H54 (cell line): Measurements from ENCODE around the gene PRDM7.
"Not testable (repeated sequence)": the region's sequence is repeated elsewhere in the genome, so short reads cannot be mapped to it uniquely, and the experiment has no call there.

ENCODE experiments used
- DNase-seq: peaks from one replicate; pipeline ENCODE4 v3.0.0; 2011; ENCODE audit warnings: low spot score, mixed read lengths; ENCODE audit not compliant: insufficient read length
- FAIRE-seq: peaks from 3 replicates; lab custom pipeline; 2011; peaks lifted over from hg19 to GRCh38; lab: Jason Lieb, UNC
- POLR2A ChIP-seq: IDR thresholded peaks from 2 replicates; pipeline ENCODE4 v1.6.1; 2011; ENCODE audit warnings: low read depth, mild to moderate bottlenecking, low read length

PRDM7 gene

GRCh38 chr16:90084215-90084950 is 7.3 kb upstream of the PRDM7 start:
- DNase-seq (no peak), FAIRE-seq (no peak)
- TF ChIP-seq POLR2A = no peak

- no peak for FAIRE-seq
- no peak for DNase-seq
- no peak for TF ChIP-seq POLR2A
These were observed 6.0 kb upstream of the PRDM7 start for GRCh38 chr16:90083139-90083538.

GRCh38 chr16:90081606-90081970 is 4.5 kb upstream of the PRDM7 start:
- FAIRE-seq = no peak
- no peak for TF ChIP-seq POLR2A

GRCh38 chr16:90078579-90078895 is 1.4 kb upstream of the PRDM7 start:
- FAIRE-seq (no peak), DNase-seq (no peak)
- TF ChIP-seq POLR2A = no peak

More at GRCh38 chr16:90081606-90081970, 4.5 kb upstream of the PRDM7 start:
- no peak for DNase-seq

DNA sequence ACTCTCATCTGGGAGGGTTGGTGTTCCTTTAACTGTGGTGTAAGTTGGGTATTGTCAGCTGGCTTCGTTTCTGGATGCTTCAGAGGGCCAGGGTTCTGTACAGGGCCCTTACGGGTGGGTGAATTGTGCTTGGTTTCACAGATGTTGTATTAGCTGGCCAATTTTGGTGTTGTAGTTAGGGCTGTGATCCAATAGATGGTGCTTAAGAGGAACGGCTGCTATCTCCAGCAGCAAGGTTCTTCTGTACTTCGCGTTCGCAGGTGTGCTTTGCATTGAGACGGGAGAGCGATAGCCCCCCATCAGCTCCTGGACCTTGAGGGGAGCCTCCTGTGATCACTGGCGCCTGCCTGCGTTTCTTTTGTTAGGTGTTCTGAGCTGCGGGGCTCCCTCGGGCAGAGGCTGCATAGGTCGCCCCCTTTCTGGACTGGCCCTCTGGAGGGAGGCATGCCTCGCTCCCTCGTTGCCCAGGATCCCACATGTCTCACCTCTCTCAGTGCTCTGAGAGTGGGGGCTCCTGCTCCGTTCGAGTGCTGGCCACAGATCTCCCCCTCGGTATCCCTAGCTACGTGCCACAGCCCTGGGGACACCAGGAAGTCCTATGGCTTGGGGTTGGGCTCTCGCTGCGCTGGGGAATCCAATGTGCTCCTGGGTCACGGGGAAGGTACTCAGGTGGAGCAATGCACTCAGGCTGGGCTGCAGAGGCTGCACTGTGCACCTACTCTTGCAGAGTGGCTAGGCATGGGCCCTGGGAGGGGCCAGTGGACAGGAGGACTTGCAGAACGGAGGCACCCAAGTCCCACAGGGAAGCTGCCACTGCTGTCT is 837 bp upstream of the PRDM7 start:
- DNase-seq = no peak
- no peak for FAIRE-seq
- TF ChIP-seq POLR2A = no peak

DNA sequence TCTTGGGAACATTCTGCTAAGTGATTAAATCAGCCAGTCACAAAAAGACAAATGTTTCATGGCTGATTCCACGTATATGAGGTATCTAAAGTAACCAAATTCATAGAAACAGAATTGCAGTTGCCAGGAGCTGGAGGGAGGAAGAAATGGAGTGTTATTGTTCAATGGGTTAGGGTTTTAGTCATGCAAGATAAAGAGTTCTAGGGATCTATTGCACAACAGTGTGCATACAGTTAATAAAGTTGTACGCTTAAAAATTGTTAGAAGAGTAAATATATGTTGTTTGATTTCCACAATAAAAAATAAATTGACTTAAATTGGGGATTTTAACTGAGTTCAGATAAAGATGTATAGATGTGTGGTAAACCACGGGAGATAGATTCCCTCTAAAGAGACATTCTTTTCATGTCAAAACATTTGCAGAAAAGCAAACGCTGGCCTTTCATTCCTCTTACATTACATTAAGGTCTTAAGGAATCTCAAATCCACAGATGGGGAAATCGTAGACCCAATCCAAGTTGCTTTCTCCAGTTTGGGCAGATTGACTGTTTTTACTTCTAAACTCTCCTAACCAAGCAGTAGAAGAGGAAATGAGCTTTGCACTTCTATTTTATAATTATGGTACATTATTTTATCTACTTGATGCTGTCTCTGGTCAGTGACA is 4.6 kb downstream of the PRDM7 start:
- FAIRE-seq (no peak), DNase-seq (no peak)
- TF ChIP-seq POLR2A = no peak

- DNase-seq = no peak
- FAIRE-seq = no peak
- TF ChIP-seq POLR2A = no peak
These were observed 6.7 kb downstream of the PRDM7 start for GRCh38 chr16:90070440-90070839.

DNA sequence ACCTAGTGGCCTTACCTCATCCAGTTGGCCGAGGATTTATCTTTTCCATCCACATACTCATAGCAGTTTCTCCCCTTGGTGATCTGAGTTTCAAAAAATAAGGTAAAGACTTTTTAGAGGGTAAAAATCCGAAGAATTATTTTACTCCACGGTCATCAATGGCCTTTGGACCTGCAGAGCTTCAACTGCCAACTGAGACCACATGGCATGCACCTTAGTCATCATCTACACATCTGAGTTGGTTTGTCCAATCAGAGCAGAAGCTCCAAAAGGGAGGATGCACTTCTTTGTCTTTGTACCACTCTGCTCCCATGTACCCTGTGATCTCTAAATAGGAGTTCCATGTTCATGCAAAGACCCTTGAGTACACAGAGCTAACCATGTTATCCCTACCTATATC is 15.7 kb downstream of the PRDM7 start:
- no peak for TF ChIP-seq POLR2A
- no peak for DNase-seq
- FAIRE-seq = no peak

DNA sequence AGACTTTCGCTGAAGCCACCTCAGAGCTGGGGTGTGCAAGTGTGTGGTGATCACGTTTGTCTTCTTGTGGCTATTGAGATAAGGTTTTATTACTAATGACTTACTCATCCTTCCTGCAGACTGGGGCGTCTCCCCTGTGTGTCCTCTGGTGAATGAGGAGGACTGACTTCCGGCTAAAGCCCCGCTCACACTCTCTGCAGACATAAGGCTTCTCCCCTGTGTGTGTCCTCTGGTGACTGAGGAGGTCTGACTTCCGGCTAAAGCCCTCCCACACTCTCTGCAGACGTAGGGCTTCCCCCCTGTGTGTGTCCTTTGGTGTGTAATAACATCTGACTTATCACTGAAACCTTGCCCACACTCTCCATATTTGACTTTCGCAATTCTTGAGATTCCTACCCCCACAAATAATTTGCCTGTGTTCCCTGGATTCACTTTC is 19.4 kb downstream of the PRDM7 start:
- FAIRE-seq = no peak
- TF ChIP-seq POLR2A = no peak
- DNase-seq = no peak

GRCh38 chr16:90056521-90056920 is 20.6 kb downstream of the PRDM7 start:
- FAIRE-seq, DNase-seq: not testable (repeated sequence)

GRCh38 chr16:90055371-90055770 is 21.8 kb downstream of the PRDM7 start:
- DNase-seq (no peak), FAIRE-seq (no peak)
- no peak for TF ChIP-seq POLR2A

DNA sequence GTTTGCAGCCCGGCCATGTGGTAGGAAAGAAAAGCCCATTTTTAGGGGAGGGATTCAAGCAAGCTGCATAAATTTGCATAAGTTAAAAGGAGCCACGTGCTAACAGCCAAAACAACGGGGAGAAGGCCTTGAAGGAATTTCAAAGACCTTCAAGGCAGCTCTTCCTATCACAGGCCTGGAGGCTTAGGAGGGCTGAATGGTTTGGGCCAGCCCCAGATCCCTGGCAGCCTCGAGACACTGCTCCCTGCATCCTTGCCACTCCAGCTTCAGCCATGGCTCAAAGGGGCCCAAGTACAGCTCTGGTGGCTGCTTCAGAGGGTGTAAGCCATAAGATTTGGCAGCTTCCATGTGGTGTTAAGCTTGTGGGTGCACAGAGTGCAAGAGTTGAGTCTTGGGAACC is 22.6 kb downstream of the PRDM7 start:
- TF ChIP-seq POLR2A = no peak
- DNase-seq (no peak), FAIRE-seq (no peak)

GRCh38 chr16:90053902-90054500 is 23.1 kb downstream of the PRDM7 start:
- DNase-seq = no peak
- no peak for FAIRE-seq
- TF ChIP-seq POLR2A = no peak

DNA sequence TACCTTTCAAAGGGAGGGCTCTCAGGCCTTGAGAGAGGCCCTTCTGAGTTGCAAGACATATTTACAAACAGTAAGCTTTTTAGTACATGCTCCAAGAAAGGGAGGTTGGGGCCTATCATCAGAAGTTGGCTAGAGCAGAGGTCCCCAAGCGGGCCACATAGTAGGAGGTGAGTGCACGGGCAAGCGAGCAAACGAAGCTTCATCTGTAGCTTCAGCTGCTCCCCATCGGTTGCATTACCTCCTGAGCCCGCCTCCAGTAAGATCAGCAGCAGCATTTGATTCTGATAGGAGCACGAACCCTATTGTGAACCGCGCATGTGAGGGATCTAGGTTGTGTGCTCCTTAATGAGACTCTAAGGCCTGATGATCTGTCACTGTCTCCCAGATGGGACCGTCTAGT is 26.2 kb downstream of the PRDM7 start:
- TF ChIP-seq POLR2A = no peak
- DNase-seq (no peak), FAIRE-seq (no peak)
